Occipital lobe (tissue), 2 donors: Measurements from ENCODE around the gene PLCD4. TPM values are rescaled to one million over a fixed set of nuclear protein-coding genes. Genes with fewer than 3 reads are reported as not detected.

ENCODE experiments used
- DNase-seq: peaks from one replicate; lab custom pipeline; 2025; lab: John Stamatoyannopoulos, UW
- total RNA-seq: library from RNA; depleted of rRNA; stranded (reverse); fragments of >200 nt; gene quantifications from one replicate; pipeline ENCODE4 v1.2.3, GENCODE V29; 2014

The PLCD4 gene
- total RNA-seq: 0.31 TPM

DNA sequence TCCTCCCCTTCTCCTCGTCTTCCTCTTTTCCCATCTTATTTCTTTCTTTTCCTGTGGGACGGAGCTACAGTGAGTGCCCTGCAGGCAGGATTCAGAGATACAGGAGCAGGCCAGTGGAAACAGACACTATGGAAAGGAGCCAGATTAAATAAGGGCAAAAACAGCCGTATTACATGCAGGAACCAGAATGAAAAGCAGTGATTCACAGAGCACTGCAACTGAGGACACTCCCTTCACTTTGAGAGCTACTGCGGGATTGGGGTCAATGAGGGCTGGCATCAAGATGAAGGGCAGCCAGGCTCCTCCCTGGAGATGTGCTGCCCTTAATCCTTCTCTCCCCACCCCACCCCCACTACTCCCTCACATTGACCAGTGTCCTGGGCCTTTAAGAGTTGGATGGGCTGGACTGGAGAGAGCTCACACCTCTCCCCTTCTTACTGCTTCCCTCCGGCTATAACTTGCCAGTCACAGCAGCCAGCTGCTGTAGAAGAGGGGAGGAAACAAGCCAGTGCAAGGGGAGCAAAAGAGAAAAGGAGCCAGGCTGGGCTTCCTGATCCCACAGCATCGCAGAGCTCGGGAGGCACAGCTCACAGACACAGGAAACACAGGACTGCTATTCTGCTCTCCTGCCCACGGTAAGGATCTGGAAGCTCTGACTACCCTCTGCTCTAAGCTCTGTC lies at the start of gene PLCD4:
TSS of gene PLCD4 (plus strand) at position 464 of the 680 bp plus-strand sequence. CDS start 7,841 bp downstream, outside the sequence.
- no peak for DNase-seq

DNA sequence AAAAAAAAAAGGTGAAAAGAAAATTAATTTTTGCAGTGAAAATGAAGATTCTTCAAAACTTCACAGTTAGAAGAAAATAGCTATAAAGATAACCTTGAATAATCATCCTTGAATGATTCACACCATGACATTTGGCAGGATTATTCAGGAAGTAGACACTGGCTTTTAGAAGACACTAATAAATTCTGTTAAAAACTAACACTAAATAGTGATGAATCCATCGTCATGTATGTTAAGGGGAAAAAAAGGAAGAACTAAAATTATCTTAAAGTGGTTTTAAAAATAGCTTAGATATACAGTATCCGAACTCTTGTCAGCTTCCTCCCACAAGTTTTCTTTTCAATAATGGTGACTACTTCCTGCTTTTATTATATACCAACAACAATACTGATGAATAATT lies 49.8 kb upstream of the PLCD4 start:
- no peak for DNase-seq

- DNase-seq: no peak
These were observed 48.7 kb upstream of the PLCD4 start for GRCh38 chr2:218558986-218559385.

- DNase-seq: no peak
These were observed 43.6 kb upstream of the PLCD4 start for GRCh38 chr2:218564056-218564455.

- DNase-seq: no peak
These were observed 41.4 kb upstream of the PLCD4 start for GRCh38 chr2:218566296-218566695.

DNA sequence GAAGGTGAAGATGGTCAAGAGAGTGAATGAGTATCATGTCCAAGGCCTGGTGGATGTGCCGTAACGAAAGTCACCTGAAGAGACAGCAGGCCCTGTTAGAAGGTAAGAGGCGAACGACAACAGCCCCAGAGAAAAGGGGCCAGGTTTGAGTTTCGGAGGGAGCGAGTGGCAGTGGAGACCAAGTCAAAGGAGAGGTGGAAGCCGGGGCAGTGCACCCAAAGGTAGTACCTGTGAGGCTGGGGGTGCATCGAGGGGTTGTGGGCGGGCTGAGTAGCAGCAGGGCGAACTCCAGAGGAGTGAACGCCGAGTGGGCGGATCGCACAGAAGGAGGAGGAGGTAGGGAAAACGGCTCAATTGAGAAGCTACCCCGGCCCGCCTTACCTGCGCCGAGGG lies 39.9 kb upstream of the PLCD4 start:
- no peak for DNase-seq

DNA sequence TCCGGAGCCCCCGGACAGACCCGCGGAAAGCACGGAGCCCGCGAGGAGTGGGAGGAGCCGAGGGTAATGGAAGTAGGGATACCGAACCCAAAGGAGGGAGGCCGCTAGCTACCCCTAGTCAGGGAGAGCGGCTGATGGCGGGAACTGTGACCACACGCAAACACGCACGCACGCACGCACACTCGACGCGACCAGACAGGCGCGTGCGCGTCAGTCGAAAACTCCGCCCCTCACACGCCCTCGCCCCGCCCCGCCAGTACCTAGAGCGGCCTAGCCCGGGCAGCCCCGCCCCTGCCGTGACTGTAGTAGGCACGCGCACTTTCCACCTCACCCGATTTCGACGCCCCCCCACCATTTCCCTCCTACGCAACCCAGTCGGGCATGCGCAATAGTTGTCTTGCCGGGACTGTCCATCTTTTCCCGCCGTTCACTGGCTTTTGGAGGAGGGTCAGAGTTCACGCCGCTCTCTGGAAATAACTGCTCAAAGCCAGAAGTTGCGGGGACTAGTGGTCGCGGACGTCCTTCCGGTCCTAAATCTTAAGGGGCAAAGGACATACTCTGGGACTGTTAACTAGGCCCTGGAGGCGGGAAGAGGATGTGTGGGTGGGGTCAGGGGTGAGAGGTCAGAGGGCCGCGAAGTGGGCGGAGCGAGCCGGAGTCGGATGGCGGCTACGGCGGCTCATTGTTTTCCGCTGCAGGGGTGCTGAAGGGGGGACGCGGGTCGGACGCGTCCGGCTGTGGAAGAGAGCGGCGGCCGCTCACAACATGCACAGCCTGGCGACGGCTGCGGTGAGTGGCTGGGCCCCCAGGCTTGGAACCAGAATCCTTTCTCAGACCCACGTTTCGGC lies 39.3 kb upstream of the PLCD4 start, which contains the start of the genes CNOT9 and USP37:
TSS of gene CNOT9 (plus strand) at position 650 of the 848 bp plus-strand sequence. CDS start at position 766, 116 bp downstream.
TSS of gene USP37 (minus strand) at position 162 of the 848 bp plus-strand sequence. CDS start 9,698 bp downstream, outside the sequence.
- peak; percentile 98 for DNase-seq

- no peak for DNase-seq
These were observed 38.7 kb upstream of the PLCD4 start for GRCh38 chr2:218569038-218569431.

DNA sequence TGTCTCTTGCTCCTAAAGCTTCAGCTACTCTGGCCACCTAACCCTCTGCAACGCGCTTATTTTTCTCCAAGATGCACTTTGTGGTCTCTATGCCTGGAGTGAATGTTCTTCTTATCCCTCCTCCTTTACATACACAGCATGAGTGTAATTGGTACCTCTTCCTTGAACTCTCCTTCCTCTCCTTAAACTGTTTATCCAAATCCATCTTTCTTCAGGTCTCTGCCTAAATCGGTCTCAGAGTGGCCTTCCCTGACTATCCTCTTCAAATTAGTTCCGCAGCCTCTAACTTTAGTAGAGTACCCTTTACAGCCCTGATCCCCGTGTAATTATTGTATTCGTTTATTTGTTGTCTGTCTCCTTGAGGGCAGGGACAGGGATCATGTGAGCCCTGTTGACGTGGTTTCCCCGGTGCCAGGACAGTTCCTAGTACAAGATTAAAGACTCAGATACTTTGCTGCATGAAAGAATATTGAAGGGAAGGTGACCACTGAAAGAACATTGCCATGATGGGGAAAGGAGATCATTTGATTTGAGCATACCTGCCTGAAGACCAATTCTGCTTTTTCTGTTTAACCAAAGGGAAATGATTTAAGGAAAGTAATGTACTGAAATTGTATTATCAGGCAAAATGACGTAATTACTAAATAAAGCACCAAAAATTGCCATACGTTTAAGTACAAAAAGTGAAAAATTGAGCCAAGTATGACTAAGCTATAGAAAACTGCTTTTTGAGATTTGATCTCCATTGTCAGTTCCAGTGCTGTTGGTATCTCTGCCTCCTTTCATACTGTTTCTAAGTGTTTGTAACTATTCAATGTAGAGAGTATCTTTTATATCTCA lies 37.8 kb upstream of the PLCD4 start:
- DNase-seq: no peak

DNA sequence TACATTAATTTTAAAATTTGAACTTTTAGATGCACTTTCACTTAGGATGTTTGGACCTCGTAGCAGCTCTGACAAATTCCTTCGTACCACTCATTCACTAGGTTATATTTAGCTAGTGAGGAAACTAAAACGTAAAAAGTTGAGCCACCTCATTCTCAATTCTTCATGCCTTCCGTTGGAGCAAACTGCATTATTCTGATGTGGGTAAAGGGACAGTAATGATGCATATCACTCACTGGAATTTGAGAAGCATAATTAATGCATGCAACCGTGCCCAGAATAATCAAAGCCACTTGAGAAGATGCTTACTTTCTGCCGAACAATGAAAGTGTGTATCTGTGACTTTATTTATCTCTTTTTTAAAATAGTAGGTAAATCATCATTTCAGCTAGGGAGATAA lies 36.8 kb upstream of the PLCD4 start:
- DNase-seq: no peak

DNA sequence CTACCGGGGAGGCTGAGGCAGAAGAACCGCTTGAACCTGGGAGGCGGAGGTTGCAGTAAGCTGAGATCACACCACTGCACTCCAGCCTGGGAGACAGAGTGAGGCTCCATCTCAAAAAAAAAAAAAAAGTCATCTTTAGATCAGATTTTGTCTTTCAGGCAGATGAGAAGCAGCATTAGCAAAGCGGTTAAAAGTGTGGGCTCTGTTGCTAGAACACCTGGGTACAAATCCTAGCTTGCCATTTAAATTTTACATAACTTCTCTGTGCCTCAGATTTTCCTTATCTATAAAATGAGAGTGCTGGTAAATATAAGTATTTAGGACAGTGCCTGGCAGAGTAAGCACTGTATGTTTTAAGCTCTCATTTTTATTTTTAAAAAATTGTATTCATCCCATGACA lies 30.8 kb upstream of the PLCD4 start:
- DNase-seq: no peak

GRCh38 chr2:218577482-218578220 lies 30.0 kb upstream of the PLCD4 start:
- no peak for DNase-seq

DNA sequence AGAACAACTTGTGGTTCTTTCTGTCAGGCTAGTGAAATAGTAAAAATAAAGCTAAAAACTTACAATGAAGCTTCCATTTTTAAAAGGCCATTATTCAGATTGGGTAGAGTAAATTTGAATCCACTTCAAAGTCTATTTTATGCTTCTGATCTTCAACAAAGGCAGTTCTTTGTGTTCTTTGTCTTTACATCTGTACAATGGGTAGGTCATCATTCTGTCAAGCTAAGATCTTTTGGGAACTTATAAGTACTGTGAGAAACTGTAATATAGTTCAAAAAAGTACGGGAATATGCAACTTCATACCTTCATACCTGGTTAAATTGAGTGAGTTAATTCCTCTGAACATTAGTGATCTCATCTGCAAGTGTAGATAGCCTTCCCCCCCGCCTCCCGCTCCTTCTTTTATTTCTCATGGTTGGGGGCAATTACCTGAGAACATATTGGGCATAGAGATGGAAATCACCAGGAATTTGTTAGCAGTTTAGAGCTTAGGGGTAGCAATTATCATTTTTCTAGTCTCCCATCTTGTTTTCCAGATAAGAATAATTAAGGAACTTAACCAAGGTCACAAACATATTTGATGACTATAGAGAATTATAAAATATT lies 29.3 kb upstream of the PLCD4 start:
- no peak for DNase-seq

- DNase-seq: no peak
These were observed 25.6 kb upstream of the PLCD4 start for GRCh38 chr2:218582076-218582475.

GRCh38 chr2:218583983-218584850 lies 23.5 kb upstream of the PLCD4 start:
- DNase-seq: no peak

DNA sequence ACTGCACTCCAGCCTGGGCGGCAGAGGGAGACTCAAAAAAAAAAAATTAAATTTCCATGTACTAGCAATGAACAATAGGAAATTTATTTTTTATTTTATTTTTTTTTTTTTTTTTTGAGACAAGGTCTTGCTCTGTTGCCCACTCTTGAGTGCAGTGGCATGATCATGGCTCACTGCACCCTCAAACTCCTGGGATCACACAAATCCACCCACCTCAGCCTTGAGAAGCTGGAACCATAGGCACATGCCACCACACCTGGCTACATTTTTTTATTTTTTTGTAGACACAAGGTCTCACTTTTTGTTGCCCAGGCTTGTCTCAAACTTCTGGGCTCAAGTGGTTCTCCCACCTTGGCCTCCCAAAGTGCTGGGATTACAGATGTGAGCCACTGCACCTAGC lies 22.2 kb upstream of the PLCD4 start:
- no peak for DNase-seq

DNA sequence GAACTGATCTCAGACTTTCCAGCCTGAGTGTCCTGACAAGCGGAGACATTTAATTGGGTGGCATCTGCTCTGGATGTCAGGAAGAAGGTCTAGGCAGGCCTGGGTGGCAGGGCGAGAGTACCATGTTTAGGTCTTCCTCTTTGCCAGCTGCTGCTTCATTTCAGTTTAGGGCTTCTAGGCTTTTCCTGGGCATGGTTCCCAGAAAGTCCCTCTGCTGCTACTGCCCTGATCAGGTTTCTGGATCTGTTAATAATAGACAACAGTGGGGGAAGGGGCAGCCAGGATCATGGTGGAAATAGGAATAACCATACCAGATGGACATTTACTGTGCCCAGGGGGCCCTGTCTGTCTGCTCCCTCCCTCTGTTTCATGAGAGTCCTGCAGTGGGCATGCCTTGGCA lies 2.3 kb upstream of the PLCD4 start:
- no peak for DNase-seq

GRCh38 chr2:218615868-218616315 lies 8.2 kb downstream of the PLCD4 start:
- DNase-seq: no peak

DNA sequence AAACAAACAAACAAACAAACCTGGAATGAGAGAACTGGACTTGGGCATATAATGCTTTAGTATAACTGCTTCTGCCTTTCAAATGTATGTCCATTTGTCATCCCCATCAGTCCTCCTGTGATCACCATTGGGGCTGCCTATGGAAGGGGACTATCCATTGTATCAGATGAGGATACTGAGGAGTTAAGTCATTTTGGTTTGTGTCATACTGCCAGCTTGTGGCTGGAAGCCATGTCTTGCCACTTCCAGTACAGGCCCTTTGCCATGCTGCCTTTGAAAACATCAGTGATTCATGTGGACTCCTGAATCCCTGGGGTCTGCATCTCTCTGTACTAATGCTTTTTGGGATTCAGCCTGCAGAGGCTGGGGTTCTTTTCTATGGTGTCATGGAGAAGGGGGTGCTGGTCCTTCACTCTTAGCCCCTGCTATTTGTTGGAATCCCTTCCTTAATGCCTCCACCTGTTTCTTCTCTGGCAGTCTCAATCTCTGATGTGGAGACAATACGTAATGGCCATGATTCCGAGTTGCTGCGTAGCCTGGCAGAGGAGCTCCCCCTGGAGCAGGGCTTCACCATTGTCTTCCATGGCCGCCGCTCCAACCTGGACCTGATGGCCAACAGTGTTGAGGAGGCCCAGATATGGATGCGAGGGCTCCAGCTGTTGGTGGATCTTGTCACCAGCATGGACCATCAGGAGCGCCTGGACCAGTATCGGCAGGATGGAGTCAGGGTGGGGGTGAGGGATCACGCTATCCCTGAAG lies 10.6 kb downstream of the PLCD4 start:
- no peak for DNase-seq
